ENCODE results near the gene SUCNR1. TPM values are rescaled to one million over a fixed set of nuclear protein-coding genes. Genes with fewer than 3 reads are reported as not detected.
"Not testable (repeated sequence)": the region's sequence is repeated elsewhere in the genome, so short reads cannot be mapped to it uniquely, and the experiment has no call there.

SUCNR1 gene
- total and polyA plus RNA-seq, 2 donors (not counting 1 experiment from before 2014, with no cell fraction given): not detected

DNA sequence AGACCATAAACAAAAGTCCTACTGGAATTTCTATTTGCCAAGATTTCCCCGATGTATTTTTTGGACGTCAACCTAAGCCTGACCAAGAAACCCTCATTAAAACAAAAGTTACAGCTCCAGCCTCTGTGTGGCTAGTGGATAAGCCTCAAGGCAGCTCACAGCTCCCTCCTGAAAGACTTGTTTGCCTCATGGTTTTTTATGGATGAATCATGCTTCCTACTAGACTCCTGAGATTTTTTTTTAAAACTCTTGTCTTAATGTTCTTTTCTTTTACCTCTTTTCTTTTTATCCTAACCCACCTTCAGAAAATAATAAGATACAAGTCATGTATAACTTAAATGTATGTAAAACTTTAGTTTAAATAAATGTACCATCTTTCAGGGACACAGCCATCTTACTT is 52.4 kb downstream of the SUCNR1 start:
- no peak overlapping the region for H3K4me2 ChIP-seq (replicated peaks; ENCODE audit: low read depth, low read length, poor library complexity, severe bottlenecking)
- no peak overlapping the region for H3K27ac Mint-ChIP-seq
- no peaks in the 10 kb centered on the region for H3K4me1 ChIP-seq (ENCODE audit: control insufficient read depth in 2 of 2, insufficient read depth in 2 of 2, low read length in 2 of 2)
- TF ChIP-seq EZH2 (IDR thresholded peaks at IDR 0.05; ENCODE audit: borderline replicate concordance, insufficient read depth, low read depth, low read length, poor library complexity, severe bottlenecking): no peak
- TF ChIP-seq, protein P1, sequence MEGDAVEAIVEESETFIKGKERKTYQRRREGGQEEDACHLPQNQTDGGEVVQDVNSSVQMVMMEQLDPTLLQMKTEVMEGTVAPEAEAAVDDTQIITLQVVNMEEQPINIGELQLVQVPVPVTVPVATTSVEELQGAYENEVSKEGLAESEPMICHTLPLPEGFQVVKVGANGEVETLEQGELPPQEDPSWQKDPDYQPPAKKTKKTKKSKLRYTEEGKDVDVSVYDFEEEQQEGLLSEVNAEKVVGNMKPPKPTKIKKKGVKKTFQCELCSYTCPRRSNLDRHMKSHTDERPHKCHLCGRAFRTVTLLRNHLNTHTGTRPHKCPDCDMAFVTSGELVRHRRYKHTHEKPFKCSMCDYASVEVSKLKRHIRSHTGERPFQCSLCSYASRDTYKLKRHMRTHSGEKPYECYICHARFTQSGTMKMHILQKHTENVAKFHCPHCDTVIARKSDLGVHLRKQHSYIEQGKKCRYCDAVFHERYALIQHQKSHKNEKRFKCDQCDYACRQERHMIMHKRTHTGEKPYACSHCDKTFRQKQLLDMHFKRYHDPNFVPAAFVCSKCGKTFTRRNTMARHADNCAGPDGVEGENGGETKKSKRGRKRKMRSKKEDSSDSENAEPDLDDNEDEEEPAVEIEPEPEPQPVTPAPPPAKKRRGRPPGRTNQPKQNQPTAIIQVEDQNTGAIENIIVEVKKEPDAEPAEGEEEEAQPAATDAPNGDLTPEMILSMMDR (IDR thresholded peaks at IDR 0.05): no peak
- no CpG with 5 or more reads among the region's 2 CpGs for WGBS (ENCODE audit: insufficient coverage)
- ATAC-seq (ENCODE audit: low read depth) (no peak), DNase-seq (no peak)
- H2AFZ ChIP-seq (ENCODE audit: insufficient read depth, low read depth, low read length, poor library complexity, severe bottlenecking): no peak overlapping the region
- H3K27ac ChIP-seq (ENCODE audit: low read length in 2 of 2): no peak overlapping the region
- CTCF ChIA-PET: no interaction called here
- no peaks in the 10 kb centered on the region for H3K9me3 Mint-ChIP-seq (ENCODE audit: insufficient read depth)
- H3K27me3 ChIP-seq (replicated peaks in 1 of 4; ENCODE audit: control extremely low read depth in 1 of 4, control insufficient read depth in 3 of 4, insufficient read depth in 4 of 4, low read length in 3 of 4): no peaks in the 10 kb centered on the region
- H3K4me3 ChIP-seq (ENCODE audit: control extremely low read depth in 1 of 5, extremely low read depth in 1 of 5, insufficient read depth in 1 of 5, low read depth in 2 of 5, low read length in 4 of 5): no peak overlapping the region
- no peaks in the 10 kb centered on the region for H4K20me1 ChIP-seq (ENCODE audit: control insufficient read depth, insufficient read depth, low read length, poor library complexity, severe bottlenecking)
- peaks cover 13% of the 10 kb centered on the region for H3K27me3 Mint-ChIP-seq
- no peaks in the 10 kb centered on the region for H3K4me1 Mint-ChIP-seq
- no peak overlapping the region for H3K4me3 Mint-ChIP-seq
- POLR2A ChIA-PET: no interaction called here
- no peaks in the 10 kb centered on the region for H3K36me3 ChIP-seq (replicated peaks in 1 of 2; ENCODE audit: control extremely low read depth in 1 of 2, control insufficient read depth in 1 of 2, extremely low read depth in 1 of 2, insufficient read depth in 2 of 2, low read length in 1 of 2)
- intact Hi-C loops (cut with micrococcal nuclease): no loop called here
- no peaks in the 10 kb centered on the region for H3K79me2 ChIP-seq (ENCODE audit: control insufficient read depth, insufficient read depth, low read length)
- no peak overlapping the region for H3K9ac ChIP-seq (ENCODE audit: low read length)
- no peaks in the 10 kb centered on the region for H3K9me3 ChIP-seq (ENCODE audit: control extremely low read depth in 1 of 3, control insufficient read depth in 2 of 3, insufficient read depth in 1 of 3, low read length in 2 of 3)

GRCh38 chr3:151926956-151927355 is 53.5 kb downstream of the SUCNR1 start:
- Histone ChIP-seq H2AFZ (ENCODE audit: insufficient read depth, low read depth, low read length, poor library complexity, severe bottlenecking) (no peak overlapping the region), H3K9me3 (ENCODE audit: control extremely low read depth in 1 of 3, control insufficient read depth in 2 of 3, insufficient read depth in 1 of 3, low read length in 2 of 3) (no peaks in the 10 kb centered on the region), H3K4me3 (ENCODE audit: control extremely low read depth in 1 of 5, extremely low read depth in 1 of 5, insufficient read depth in 1 of 5, low read depth in 2 of 5, low read length in 4 of 5) (no peak overlapping the region), H3K36me3 (replicated peaks in 1 of 2; ENCODE audit: control extremely low read depth in 1 of 2, control insufficient read depth in 1 of 2, extremely low read depth in 1 of 2, insufficient read depth in 2 of 2, low read length in 1 of 2) (no peaks in the 10 kb centered on the region), H3K27ac (ENCODE audit: low read length in 2 of 2) (no peak overlapping the region), H3K4me1 (ENCODE audit: control insufficient read depth in 2 of 2, insufficient read depth in 2 of 2, low read length in 2 of 2) (no peaks in the 10 kb centered on the region), H3K9ac (ENCODE audit: low read length) (no peak overlapping the region), H3K4me2 (replicated peaks; ENCODE audit: low read depth, low read length, poor library complexity, severe bottlenecking) (no peak overlapping the region), H4K20me1 (ENCODE audit: control insufficient read depth, insufficient read depth, low read length, poor library complexity, severe bottlenecking) (no peaks in the 10 kb centered on the region), H3K27me3 (replicated peaks in 1 of 4; ENCODE audit: control extremely low read depth in 1 of 4, control insufficient read depth in 3 of 4, insufficient read depth in 4 of 4, low read length in 3 of 4) (no peaks in the 10 kb centered on the region), H3K79me2 (ENCODE audit: control insufficient read depth, insufficient read depth, low read length) (no peaks in the 10 kb centered on the region)
- no peak for TF ChIP-seq EZH2 (IDR thresholded peaks at IDR 0.05; ENCODE audit: borderline replicate concordance, insufficient read depth, low read depth, low read length, poor library complexity, severe bottlenecking)
- TF ChIP-seq, protein P1 (IDR thresholded peaks at IDR 0.05): no peak
- WGBS (ENCODE audit: insufficient coverage): no CpG with 5 or more reads among the region's 5 CpGs
- Mint-ChIP-seq H3K9me3 (ENCODE audit: insufficient read depth) (no peaks in the 10 kb centered on the region), H3K27me3 (peaks cover 13% of the 10 kb centered on the region), H3K4me1 (no peaks in the 10 kb centered on the region), H3K27ac (no peak overlapping the region), H3K4me3 (no peak overlapping the region)
- POLR2A ChIA-PET: no interaction called here
- CTCF ChIA-PET: interaction anchor here (1.0 kb wide), 1 partner anchor 8 kb away, joined by 3 read pairs; no protein-coding TSS in a partner anchor
- DNase-seq: no peak
- no peak for ATAC-seq (ENCODE audit: low read depth)
- intact Hi-C loops (cut with micrococcal nuclease): no loop called here

DNA sequence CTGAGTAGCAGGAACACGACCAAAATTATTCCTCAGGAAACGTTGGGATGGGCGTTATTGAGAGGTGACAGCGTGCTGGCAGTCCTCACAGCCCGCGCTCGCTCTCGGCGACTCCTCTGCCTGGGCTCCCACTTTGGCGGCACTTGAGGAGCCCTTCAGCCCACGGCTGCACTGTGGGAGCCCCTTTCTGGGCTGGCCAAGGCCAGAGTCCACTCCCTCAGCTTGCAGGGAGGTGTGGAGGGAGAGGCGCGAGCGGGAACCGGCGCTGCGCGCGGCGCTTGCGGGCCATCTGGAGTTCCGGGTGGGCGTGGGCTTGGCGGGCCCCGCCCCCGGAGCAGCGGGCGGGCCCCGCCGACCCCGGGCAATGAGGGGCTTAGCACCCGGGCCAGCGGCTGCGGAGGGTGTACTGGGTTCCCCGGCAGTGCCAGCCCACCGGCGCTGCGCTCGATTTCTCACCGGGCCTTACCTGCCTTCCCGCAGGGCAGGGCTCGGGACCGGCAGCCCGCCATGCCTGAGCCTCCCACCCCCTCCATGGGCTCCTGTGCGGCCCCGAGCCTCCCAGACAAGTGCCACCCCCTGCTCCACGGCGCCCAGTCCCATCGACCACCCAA is 54.6 kb downstream of the SUCNR1 start:
- intact Hi-C loops (cut with micrococcal nuclease); H3K4me3 ChIP-seq (ENCODE audit: control extremely low read depth in 1 of 5, extremely low read depth in 1 of 5, insufficient read depth in 1 of 5, low read depth in 2 of 5, low read length in 4 of 5); H3K4me2 ChIP-seq (replicated peaks; ENCODE audit: low read depth, low read length, poor library complexity, severe bottlenecking); H2AFZ ChIP-seq (ENCODE audit: insufficient read depth, low read depth, low read length, poor library complexity, severe bottlenecking); DNase-seq; H3K4me3 Mint-ChIP-seq; H3K9me3 Mint-ChIP-seq (ENCODE audit: insufficient read depth); H3K4me1 ChIP-seq (ENCODE audit: control insufficient read depth in 2 of 2, insufficient read depth in 2 of 2, low read length in 2 of 2); H3K79me2 ChIP-seq (ENCODE audit: control insufficient read depth, insufficient read depth, low read length); CTCF ChIA-PET; H3K4me1 Mint-ChIP-seq; H3K9ac ChIP-seq (ENCODE audit: low read length); H3K27ac Mint-ChIP-seq; ATAC-seq (ENCODE audit: low read depth); H4K20me1 ChIP-seq (ENCODE audit: control insufficient read depth, insufficient read depth, low read length, poor library complexity, severe bottlenecking); H3K27ac ChIP-seq (ENCODE audit: low read length in 2 of 2); H3K9me3 ChIP-seq (ENCODE audit: control extremely low read depth in 1 of 3, control insufficient read depth in 2 of 3, insufficient read depth in 1 of 3, low read length in 2 of 3); H3K27me3 ChIP-seq (replicated peaks in 1 of 4; ENCODE audit: control extremely low read depth in 1 of 4, control insufficient read depth in 3 of 4, insufficient read depth in 4 of 4, low read length in 3 of 4); POLR2A ChIA-PET; H3K36me3 ChIP-seq (replicated peaks in 1 of 2; ENCODE audit: control extremely low read depth in 1 of 2, control insufficient read depth in 1 of 2, extremely low read depth in 1 of 2, insufficient read depth in 2 of 2, low read length in 1 of 2): not testable (repeated sequence)
- peaks cover 13% of the 10 kb centered on the region for H3K27me3 Mint-ChIP-seq
- 96% methylated on average over 40 of the region's 49 CpGs for WGBS (ENCODE audit: insufficient coverage)
